ENCODE measurements around the gene LILRA6.

DNA sequence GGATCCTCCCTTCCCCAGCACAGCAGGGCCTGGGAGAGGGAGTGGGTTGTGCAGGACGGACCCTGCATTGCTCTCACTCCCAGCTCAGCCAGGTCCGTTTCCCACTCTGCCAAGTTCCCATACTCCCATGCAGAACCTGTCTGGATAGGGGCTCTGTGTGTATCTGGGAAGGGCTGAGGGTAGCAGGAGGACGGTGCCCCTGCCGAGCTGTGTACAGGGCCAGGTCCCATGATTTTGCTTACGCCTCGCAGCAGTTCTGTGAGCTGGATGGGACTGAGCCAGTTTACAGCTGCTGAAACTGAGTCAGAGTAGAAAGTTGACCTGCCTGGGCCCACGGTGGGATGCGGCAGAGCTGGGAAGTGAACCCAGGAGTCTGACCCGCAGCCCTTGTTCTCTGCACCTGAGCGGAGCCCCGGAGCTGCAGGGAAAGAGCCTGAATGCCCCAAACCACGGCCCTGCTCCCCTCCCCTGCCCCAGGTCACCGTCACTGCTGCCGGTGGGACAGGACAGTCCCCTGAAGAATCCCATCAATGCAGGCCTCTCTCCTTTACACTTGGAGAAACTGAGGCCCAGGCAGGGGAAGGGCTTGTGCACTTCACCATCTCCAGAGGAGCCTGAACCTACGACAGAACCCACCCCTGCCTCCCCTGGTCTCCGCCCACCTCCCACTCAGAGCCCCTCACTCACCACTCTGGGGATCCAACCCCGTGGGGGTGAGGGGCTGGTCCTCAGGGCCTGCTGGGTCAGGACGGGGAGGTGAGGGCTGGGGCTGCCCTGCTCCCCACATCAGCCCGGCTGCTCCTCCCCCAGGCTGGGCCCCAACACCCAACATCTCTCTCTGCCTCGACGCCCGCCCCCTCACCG lies 11.0 kb upstream of the LILRA6 start:
- TF ChIP-seq EZH2 (IDR thresholded peaks at IDR 0.05; ENCODE audit: insufficient read depth, low read length) = no peak
- TF ChIP-seq, protein P1, sequence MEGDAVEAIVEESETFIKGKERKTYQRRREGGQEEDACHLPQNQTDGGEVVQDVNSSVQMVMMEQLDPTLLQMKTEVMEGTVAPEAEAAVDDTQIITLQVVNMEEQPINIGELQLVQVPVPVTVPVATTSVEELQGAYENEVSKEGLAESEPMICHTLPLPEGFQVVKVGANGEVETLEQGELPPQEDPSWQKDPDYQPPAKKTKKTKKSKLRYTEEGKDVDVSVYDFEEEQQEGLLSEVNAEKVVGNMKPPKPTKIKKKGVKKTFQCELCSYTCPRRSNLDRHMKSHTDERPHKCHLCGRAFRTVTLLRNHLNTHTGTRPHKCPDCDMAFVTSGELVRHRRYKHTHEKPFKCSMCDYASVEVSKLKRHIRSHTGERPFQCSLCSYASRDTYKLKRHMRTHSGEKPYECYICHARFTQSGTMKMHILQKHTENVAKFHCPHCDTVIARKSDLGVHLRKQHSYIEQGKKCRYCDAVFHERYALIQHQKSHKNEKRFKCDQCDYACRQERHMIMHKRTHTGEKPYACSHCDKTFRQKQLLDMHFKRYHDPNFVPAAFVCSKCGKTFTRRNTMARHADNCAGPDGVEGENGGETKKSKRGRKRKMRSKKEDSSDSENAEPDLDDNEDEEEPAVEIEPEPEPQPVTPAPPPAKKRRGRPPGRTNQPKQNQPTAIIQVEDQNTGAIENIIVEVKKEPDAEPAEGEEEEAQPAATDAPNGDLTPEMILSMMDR (IDR thresholded peaks at IDR 0.05; ENCODE audit: insufficient read depth, low read depth, low read length) = no peak

Data from astrocyte (in vitro differentiated cells and primary cell).